ENCODE measurements around the gene SEL1L3.

- no peak for TF ChIP-seq CTCF (IDR thresholded peaks at IDR 0.05)
- no peak for TF ChIP-seq POLR2A (IDR thresholded peaks at IDR 0.05)
- no peak for TF ChIP-seq POLR2AphosphoS5 (IDR thresholded peaks at IDR 0.05; ENCODE audit: insufficient read depth in 1 of 2, low read depth in 1 of 2)
Measured at GRCh38 chr4:25790024-25790423, 72.8 kb downstream of the SEL1L3 start.
